ENCODE measurements around the gene CPEB4.

- TF ChIP-seq POLR2AphosphoS5 (IDR thresholded peaks at IDR 0.05; ENCODE audit: low read depth), result no peak
- no peak for TF ChIP-seq CTCF (conservative IDR thresholded peaks at IDR 0.05; ENCODE audit: low read depth in 2 of 2)
- no peak for TF ChIP-seq CREB1 (CRISPR knock-in tag; IDR thresholded peaks at IDR 0.05; ENCODE audit: low read depth)
- no peak for TF ChIP-seq JUNB (IDR thresholded peaks at IDR 0.05; ENCODE audit: unreplicated experiment)
- TF ChIP-seq ETS1 (IDR thresholded peaks at IDR 0.05), result no peak
- no peak for TF ChIP-seq EZH2 (IDR thresholded peaks at IDR 0.05; ENCODE audit: low read depth, unreplicated experiment)
- no peak for TF ChIP-seq ZNF331 (CRISPR knock-in tag; IDR thresholded peaks at IDR 0.05; ENCODE audit: low read depth)
These were observed 18.8 kb upstream of the CPEB4 start for GRCh38 chr5:173869316-173869715.
